GM04503 (cell line): Measurements from ENCODE around the gene MT4.
"Not testable (repeated sequence)": the region's sequence is repeated elsewhere in the genome, so short reads cannot be mapped to it uniquely, and the experiment has no call there.

Source experiments
- DNase-seq: peaks from one replicate; pipeline ENCODE4 v3.0.0-alpha.2; 2012; ENCODE audit warnings: low read depth

Gene MT4

DNA sequence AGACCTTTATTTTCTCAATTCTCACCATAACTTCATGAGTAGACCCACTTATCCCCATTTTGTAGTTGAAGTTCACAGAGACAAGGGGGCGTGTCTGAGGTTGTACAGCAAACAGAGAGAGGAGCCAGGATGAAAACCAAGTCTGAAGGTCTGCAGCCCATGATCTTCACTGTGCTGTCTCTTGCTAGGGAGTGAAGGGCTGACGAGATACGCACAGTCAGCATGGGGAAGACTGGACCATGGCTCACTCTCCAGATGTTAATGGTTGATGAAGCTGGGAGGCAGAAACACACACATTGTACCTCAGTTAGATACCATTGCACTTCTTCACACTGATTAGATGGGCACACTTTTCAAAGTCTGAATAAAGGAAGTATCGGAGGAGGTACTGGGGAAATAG lies 5.8 kb upstream of the MT4 start:
- no peak for DNase-seq

GRCh38 chr16:56560447-56560846 lies 4.4 kb upstream of the MT4 start:
- no peak for DNase-seq

GRCh38 chr16:56561126-56561525 lies 3.7 kb upstream of the MT4 start:
- no peak for DNase-seq

DNA sequence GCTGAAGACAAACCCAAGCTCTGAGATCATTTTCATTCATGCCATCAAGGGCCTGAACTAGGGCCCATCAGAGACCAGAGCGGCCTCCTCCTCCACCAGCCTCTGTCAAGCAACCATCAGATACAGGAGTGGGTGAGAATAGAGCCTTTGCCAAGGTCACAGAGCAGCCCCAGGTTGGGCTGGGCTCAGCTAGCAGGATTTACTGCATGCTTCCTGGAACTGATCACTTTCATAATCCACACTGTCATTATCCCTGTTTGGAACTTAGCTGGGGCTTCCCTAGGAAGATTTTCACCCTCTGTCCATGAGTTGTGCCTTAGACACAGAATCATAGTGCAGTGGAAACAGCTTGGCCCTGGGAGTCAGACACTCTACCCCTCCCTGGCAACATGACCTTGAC lies 5.1 kb downstream of the MT4 start:
- DNase-seq = no peak

DNA sequence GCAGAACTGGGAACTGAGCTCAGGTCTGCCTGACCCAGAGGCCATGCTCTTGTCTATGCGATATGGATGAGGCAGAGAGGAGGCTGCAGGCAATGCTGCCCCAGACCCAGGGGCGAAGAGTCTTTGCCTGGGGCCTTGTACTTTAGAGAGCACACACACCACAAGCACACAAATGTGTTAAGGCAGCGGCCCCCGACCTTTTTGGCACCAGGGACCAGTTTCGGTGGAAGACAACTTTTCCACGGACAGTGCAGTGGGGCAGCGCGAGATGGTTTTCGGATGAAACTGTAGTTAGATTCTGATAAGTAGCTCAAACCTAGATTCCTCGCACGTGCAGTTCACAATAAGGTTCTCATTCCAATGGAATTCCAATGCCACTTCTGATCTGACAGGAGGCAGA lies 6.7 kb downstream of the MT4 start:
- DNase-seq = no peak

DNA sequence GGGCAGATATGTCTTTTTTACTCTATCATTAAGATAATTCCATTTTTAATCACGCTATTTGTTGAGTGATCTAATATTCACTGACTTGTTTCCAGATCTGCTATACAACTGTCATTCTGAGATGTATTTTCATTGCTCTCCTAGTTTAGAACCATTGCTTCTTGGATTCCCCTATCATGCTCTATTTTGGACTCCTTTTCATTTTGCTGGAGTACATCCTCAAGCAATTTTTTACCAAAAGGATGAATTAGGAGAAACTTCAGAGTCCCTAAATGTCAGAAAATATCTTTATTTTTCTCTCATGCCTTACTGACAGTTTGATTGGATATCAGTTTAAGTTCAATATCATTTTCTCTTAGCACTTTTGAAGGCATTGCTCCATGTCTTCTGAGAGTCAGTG lies 9.8 kb downstream of the MT4 start:
- DNase-seq = no peak

DNA sequence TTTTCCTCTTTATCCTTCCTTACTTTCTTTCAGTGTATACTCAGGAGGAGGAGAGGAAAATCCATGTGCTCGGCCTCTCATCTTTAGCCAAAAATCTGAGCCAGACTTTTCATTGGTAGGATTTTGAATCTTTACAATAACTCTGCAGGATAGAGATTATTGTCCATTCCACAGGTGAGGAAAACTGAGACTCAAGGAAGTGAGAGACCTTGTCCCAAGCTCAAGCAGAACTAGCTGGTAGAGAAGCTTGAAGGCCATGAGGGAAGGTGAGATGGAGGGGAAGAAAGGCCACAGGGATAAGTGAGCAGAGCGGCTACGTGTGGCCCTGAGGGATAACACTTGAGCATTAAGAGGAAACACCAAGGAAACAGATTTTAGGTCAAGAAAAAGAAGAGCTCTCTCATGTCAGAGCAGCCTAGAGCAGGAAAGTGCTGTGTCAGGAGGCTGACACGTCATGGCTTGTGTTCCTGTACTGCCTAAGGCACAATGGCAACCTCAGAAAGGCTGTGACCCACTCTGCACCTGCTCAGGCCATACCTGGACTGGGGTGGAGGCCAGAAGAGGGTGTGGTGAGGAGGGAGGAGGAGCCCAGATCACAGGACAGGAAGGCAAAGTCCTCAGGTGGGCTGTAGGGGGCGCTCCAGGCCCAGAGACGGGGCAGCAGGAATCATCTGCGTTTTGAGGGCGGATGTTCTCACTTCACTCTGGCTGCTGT lies 11.9 kb downstream of the MT4 start:
- no peak for DNase-seq

GRCh38 chr16:56577300-56577625 lies 12.4 kb downstream of the MT4 start:
- no peak for DNase-seq

- no peak for DNase-seq
Measured at GRCh38 chr16:56580391-56581048, 15.6 kb downstream of the MT4 start.

DNA sequence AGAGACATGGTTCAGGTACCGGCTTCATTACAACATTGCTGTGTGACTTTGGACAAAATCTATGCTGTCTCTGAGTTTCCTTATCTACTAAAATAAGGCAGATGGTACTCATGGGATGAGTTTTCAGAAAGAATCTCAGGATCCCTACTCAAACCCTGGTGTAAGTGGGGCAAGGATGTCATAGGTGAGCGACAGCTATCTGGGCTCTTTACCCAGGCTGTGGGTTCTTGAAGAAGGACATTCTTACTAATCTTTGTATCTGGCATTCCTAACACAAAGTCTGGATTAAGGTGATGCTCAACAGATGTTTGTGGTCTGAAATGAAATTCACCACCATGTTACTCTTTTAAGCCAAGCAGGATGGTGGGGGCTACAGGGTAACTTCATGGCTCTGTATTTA lies 18.0 kb downstream of the MT4 start:
- DNase-seq = not testable (repeated sequence)

DNA sequence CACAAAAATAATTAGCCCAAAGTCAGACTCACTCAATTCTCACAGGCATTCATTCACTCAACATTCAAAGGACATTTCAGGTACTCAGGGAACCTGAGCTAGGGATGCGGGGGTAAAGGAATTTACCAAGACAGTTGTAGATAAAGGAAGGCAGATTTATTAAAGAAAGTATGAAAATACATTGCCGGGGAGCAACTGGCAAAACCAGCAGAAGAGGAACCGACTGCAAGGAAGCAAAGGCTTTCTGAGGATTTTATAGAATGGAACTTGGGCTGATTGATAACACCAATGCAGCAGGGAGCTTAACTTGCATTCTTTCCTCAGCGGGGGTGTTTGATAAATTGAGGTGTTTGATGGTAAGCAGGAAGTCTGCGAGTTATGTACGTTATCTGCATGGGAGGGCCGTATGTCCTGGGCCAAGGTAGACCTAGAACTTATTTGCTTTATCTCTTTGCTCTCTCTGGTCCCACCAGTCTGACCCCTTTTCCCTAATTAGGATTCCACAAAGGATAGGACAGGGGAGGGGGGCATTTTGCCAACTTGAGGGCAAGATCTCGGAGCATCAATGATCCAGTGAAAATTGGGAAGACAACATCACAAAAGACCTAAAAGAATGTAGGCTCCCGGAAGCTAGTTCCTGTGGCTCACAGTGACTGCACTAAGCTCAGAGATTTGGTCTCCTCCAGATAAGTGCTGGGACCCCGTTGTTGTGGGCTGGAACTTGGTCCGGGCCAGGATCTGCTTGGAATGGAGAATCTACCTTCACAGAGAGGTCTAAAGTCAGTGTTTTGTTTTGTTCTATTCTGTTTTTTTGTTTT lies 18.7 kb downstream of the MT4 start:
- no peak for DNase-seq

GRCh38 chr16:56584276-56584675 lies 19.4 kb downstream of the MT4 start:
- no peak for DNase-seq

GRCh38 chr16:56588781-56589140 lies 23.9 kb downstream of the MT4 start:
- DNase-seq = no peak

DNA sequence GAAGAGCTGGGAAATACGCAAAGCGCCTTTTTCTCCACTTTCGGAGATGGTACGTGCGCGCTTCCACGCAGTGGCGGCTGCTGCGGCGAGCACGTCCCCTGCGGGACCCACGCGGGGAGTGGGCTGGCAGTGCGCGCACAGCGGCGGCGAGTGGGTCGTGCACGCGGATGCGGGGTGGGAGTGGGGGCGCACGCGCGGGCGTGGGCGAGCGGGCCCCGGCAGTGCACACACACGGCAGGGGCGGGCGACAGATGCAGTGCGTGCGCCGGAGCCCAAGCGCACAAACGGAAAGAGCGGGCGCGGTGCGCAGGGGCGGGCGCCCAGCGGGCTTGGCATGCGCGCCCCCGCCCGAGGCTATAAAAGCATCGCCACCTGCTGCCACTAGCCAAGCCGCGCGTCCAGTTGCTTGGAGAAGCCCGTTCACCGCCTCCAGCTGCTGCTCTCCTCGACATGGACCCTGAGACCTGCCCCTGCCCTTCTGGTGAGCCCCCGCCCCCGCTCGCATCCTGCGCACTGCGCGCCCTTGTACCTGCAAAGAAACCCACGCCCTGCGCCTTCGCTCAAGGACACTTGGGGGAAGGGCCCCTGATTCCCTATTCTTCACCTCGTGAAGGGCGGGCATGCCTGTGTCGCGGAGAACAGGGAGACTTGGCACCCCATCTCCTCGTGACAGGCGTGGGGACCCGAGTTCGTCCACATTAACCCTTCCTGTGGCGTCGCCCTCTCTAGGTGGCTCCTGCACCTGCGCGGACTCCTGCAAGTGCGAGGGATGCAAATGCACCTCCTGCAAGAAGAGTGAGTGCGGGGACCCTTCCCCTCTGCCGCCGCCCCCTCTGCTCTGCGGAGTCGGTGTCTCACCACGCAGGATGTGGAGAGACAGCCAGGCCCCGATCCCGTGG lies 24.5 kb downstream of the MT4 start, which contains the start of gene MT3:
Gene MT3, plus strand, starts transcription at position 388 of the 899 bp plus-strand sequence. Its CDS starts 63 bp downstream, at position 451.
- no peak for DNase-seq

DNA sequence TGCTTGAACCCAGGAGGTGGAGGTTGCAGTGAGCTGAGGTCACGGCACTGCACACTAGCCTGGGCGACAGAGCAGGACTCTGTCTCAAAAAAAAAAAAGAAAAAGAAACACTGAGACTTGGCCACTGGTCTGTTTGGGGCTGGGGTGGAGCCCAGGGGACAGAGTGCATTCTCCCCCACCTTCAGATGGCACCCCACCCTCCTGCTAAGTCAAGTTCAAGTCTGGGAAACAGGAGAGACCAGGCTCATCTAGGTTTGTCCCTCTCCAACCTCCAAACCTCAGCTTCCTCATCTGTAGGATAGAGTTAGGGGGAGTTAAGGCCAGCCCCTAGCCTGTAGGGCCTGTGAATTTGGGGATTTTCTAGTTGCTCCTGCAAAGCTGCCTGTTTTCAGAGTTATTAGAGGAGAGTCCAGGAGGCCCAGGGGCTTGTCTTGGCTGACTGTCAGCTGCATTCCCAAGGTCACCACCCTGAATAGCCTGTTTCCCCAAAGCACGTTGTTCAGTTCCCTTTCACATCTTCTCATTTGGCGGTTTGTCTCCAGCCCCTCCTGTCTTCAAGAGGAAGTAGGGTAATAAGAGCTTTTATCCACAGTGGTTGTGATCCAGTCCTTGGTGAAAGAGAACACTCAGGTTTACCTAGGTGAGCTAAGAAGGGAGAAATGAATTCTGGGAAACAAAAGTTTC lies 26.6 kb downstream of the MT4 start:
- DNase-seq = no peak

DNA sequence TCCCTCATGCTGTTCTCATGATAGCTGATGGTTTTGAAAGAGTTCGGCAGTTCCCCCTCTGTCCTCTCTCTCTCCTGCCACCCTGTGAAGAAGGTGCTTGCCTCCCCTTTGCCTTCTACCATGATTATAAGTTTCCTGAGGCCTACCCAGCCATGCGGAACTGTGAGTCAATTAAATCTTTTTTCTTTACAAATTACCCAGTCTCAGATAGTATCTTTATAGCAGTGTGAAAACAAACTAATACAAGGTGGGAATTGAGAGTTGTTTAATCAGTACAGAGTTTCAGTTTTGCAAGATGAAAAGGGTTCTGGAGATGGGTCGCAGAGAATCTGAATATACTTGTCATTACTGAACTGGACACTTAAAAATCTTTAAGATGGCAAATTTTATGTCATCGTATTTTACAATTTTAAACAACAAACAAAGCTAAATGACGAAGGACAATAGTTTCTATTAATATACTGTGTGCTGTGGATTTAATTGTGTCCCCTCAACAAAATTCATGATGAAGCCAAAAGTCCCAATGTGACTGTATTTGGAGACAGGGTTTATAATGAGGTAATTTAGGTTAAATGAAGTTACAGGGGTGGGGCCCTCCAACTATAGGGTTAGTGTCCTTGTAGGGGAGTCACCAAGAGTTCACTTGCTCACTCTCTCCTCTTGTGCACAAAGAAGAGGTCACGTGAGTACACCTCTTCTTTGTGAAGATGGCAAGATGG lies 28.9 kb downstream of the MT4 start:
- no peak for DNase-seq

- DNase-seq = no peak
Measured at GRCh38 chr16:56594292-56594619, 29.4 kb downstream of the MT4 start.

DNA sequence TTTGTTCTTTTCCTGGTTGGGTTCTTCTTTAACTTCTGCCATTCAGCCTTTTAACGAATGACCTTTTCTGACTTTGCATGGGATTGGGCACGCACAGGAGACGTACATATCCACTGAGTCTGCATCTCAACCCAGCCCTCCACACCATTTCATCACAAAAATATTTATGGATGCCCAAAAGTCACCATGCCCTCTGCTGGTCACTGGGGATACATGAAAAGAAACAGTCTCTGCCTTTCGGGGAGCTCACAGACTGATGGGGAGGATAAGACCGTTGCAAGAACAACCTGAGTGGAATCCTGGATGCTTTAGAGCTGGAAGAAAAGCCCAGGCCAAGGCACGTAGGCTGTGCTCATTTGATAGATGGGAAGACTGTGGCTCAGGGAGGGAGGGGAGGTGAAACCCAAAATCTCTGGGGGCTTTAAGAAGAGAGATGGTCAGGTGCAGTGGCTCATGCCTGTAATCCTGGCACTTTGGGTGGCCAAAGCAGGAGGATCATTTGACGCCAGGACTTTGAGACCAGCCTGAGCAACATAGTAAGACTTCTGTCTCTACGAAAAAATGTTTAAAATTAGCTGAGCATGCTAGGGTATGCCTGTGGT lies 35.6 kb downstream of the MT4 start:
- DNase-seq = no peak

- no peak for DNase-seq
Measured at GRCh38 chr16:56601325-56601724, 36.5 kb downstream of the MT4 start.

DNA sequence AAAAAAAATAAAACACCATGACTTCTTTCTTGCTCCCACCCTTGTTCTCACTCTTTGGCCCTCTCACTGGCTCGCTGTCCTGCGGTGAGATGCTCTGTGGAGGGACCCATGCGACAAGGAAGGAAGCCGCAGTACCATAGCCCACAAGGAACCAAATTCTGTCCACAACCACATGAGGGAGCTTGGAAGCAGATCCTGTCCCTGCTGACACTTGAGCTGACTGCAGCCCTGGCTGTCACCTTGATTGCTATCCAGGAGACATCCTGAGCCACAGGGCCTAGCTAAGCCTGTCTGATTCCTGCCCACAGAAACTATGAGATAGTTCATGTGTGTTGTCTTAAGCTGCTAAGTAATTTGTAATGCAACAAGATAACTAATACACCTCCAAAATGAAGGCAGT lies 38.7 kb downstream of the MT4 start:
- DNase-seq = no peak

DNA sequence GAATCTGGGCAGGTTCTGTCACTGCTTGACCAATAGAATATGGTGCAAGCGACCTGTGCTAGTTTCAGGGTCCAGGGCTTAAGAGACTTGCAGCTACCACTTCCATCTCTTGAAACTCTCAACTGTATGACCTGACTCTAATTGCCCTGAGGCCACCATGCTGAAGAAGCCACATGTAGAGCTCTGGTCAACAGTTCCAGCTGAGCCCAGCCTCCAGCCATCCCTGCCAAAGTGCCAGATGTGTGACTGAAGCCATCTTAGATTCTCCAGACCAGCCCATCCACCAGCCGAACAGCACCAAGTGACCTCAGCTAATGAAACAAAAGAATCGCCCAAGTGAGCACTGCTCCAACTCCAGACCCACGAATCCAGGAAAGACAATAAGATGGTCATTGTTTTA lies 40.1 kb downstream of the MT4 start:
- DNase-seq = no peak
